ENCODE data around the gene PPP1R14B.

PPP1R14B gene

GRCh38 chr11:64261556-64262080 is 14.9 kb upstream of the PPP1R14B start:
- H3K9me3 ChIP-seq = no peaks in the 10 kb centered on the region
- intact Hi-C loops (cut with DNase I; ENCODE audit: low total_unique reads) = no loop called here
- no peak for TF ChIP-seq CTCF (IDR thresholded peaks at IDR 0.05)

GRCh38 chr11:64260147-64260708 is 13.5 kb upstream of the PPP1R14B start:
- no peak for TF ChIP-seq CTCF (IDR thresholded peaks at IDR 0.05)
- Histone ChIP-seq H3K27ac (no peak overlapping the region), H3K36me3 (peaks cover 25 to 99% (median 80%) of the 10 kb centered on the region in 3 donors), H3K9me3 (no peaks in the 10 kb centered on the region), H3K4me1 (no peaks in the 10 kb centered on the region), H3K27me3 (no peaks in the 10 kb centered on the region), H3K4me3 (no peak overlapping the region)
- no peak for DNase-seq
- intact Hi-C loops (cut with DNase I; ENCODE audit: low total_unique reads) = no loop called here

More at GRCh38 chr11:64261556-64262080, 14.9 kb upstream of the PPP1R14B start:
- no peaks in the 10 kb centered on the region for H3K27me3 ChIP-seq
- no peaks in the 10 kb centered on the region for H3K4me1 ChIP-seq
- no peak overlapping the region for H3K4me3 ChIP-seq
- peaks cover 25 to 99% (median 79%) of the 10 kb centered on the region in 3 donors for H3K36me3 ChIP-seq
- H3K27ac ChIP-seq = no peak overlapping the region
- no peak for DNase-seq

- no peak for DNase-seq
- H3K36me3 ChIP-seq = peaks cover 20 to 99% (median 80%) of the 10 kb centered on the region in 3 donors
- no peak for TF ChIP-seq CTCF (IDR thresholded peaks at IDR 0.05)
Measured at GRCh38 chr11:64259533-64260067, 12.9 kb upstream of the PPP1R14B start.

GRCh38 chr11:64258946-64259532 is 12.3 kb upstream of the PPP1R14B start:
- no peaks in the 10 kb centered on the region for H3K9me3 ChIP-seq
- intact Hi-C loops (cut with DNase I; ENCODE audit: low total_unique reads) = no loop called here
- H3K4me1 ChIP-seq = peaks cover 0 to 2% (median under 1%) of the 10 kb centered on the region in 4 donors
- no peak for TF ChIP-seq CTCF (IDR thresholded peaks at IDR 0.05)
- DNase-seq = no peak
- no peak overlapping the region for H3K4me3 ChIP-seq
- no peak overlapping the region for H3K27ac ChIP-seq
- peaks cover 20 to 99% (median 77%) of the 10 kb centered on the region in 3 donors for H3K36me3 ChIP-seq
- no peaks in the 10 kb centered on the region for H3K27me3 ChIP-seq

More at GRCh38 chr11:64259533-64260067, 12.9 kb upstream of the PPP1R14B start:
- H3K9me3 ChIP-seq = no peaks in the 10 kb centered on the region
- intact Hi-C loops (cut with DNase I; ENCODE audit: low total_unique reads) = no loop called here
- no peak overlapping the region for H3K4me3 ChIP-seq
- H3K27ac ChIP-seq = no peak overlapping the region
- H3K27me3 ChIP-seq = no peaks in the 10 kb centered on the region
- H3K4me1 ChIP-seq = no peaks in the 10 kb centered on the region

- intact Hi-C loops (cut with DNase I; ENCODE audit: low total_unique reads) = no loop called here
- peaks cover 0 to 8% (median 5%) of the 10 kb centered on the region in 4 donors for H3K4me1 ChIP-seq
- H3K27me3 ChIP-seq = no peaks in the 10 kb centered on the region
- DNase-seq = no peak
- peaks cover 16 to 92% (median 70%) of the 10 kb centered on the region in 3 donors for H3K36me3 ChIP-seq
- no peak for TF ChIP-seq CTCF (IDR thresholded peaks at IDR 0.05)
- H3K27ac ChIP-seq = no peak overlapping the region
- H3K9me3 ChIP-seq = no peaks in the 10 kb centered on the region
- H3K4me3 ChIP-seq = no peak overlapping the region
Measured at GRCh38 chr11:64258356-64258755, 11.6 kb upstream of the PPP1R14B start.
